ENCODE measurements around the gene FIBP.

DNA sequence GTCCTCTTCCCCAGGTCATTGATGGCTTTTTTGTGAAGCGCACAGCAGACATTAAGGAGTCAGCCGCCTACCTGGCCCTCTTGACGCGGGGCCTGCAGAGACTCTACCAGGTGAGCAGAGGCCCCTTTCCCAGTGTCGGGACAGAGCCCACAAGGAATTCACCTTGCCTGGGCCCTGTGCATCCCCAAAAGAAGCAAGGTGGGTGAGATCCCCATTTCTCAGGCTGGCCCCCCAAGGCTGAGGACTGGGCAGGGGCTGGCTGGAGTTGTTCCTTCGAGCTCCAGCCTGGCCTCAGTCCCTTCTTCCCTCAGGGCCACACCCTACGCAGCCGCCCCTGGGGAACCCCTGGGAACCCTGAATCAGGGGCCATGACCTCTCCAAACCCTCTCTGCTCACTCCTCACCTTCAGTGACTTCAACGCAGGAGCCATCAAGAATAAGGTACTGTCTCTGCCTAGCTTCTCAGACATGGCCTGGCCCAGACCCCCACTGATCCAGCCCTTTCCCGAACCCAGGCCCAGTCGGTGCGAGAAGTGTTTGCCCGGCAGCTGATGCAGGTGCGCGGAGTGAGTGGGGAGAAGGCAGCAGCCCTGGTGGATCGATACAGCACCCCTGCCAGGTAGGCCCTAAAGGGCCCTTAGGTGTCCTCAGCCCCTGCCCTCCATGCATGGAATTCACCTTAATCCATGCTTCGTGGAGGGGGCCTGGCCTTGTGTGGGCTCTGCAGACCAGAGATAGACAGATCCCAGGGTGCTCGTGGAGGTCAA is 23.4 kb downstream of the FIBP start:
- no peak for TF ChIP-seq EZH2 (IDR thresholded peaks at IDR 0.05; ENCODE audit: low read depth)
- TF ChIP-seq, protein P1, sequence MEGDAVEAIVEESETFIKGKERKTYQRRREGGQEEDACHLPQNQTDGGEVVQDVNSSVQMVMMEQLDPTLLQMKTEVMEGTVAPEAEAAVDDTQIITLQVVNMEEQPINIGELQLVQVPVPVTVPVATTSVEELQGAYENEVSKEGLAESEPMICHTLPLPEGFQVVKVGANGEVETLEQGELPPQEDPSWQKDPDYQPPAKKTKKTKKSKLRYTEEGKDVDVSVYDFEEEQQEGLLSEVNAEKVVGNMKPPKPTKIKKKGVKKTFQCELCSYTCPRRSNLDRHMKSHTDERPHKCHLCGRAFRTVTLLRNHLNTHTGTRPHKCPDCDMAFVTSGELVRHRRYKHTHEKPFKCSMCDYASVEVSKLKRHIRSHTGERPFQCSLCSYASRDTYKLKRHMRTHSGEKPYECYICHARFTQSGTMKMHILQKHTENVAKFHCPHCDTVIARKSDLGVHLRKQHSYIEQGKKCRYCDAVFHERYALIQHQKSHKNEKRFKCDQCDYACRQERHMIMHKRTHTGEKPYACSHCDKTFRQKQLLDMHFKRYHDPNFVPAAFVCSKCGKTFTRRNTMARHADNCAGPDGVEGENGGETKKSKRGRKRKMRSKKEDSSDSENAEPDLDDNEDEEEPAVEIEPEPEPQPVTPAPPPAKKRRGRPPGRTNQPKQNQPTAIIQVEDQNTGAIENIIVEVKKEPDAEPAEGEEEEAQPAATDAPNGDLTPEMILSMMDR (conservative IDR thresholded peaks at IDR 0.05) = no peak

All from PC-9 (cell line).